Stimulated activated CD4-positive, alpha-beta T cell treated with anti-CD3 and anti-CD28 coated beads, Interleukin-4, amount 100 ng/mL, for 1 hour (primary cell): ENCODE data around the gene ALK.

Experiments
- DNase-seq: peaks from one replicate; pipeline ENCODE4 v3.0.0-alpha.2; 2020

Gene ALK

DNA sequence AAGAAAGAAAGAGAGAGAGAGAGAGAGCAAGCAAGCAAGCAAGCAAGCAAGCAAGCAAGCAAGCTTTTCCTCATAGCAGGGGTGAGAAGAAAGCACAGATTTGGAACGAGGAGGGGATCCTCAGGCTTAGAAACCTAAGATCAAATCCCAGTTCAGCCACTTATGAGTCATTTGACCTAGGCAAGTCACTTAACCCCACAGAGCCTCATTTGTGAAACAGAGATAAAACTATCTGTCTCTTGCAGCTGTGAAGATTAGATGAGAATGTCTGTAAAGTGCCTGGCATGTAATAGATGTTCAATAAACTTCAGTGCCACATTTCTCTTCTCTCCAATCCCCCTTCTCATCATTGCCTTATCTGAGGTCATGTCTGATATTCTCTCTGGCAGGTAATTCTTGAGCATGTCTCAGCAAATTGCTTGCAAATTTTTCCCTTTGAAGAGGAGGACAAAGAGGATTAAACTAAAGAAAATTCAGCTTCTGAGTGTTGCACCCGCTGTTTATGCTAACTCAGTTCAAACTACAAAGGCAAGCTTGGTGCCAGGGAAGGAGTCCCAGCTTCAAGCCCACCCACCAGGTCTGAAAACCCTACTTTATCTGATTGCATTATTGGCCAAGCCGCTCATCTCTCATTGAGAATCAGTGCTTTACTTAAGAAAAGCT lies 20.3 kb downstream of the ALK start:
- no peak for DNase-seq

DNA sequence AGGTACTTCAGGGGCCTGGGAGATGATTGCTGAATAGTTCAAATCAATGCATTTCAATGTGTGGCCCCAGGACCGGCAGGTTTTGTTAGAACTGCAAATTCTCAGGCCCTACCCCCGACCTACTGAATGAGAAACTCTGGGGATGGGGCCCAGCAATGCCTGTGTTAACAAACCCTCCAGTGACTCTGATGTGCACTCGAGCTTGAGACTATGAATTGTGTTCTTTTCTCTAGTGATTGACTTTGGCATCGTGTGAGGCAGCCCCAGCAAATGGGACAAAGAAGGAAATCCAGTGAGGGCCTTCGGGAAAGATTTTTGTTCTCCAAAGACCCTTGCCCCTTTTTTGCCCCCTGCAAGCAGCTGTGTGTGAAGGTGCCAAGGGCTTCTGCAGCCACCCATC lies 22.4 kb downstream of the ALK start:
- DNase-seq: no peak

DNA sequence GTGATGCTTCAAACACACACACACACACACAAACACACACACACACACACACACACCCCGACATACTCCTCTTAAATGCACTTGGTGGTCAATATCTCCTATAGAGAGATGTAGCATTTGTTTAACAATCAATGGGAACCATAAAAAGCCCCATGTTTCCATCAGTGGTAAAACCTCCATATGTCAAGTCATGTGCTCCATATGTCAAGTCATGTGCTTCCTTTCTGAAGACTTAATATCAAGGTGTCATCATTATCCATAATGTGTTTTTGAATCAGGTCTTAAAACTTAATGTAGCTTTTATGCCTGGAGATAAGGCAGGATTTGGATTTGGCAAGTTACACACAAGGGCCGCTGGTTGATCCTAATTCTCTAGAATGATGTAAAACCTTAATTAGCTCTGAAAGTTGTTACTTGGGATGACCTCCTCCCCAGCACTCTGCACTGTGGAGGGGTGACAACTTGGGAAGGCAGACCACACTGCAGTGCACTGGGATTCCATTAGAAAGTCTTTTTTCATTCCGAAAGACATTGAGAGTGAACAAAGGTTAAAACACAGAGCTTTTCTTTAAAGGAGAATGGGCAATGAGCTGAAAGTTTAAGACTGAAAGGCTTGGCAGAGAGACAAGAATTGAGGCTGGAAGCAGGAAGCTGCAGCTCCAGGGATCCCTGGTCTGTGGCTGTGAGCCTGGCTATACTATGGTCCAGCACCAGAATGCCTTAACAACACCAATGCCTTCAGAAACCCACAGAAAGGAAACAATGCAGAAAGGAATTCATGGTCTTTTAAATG lies 26.4 kb downstream of the ALK start:
- DNase-seq: no peak

DNA sequence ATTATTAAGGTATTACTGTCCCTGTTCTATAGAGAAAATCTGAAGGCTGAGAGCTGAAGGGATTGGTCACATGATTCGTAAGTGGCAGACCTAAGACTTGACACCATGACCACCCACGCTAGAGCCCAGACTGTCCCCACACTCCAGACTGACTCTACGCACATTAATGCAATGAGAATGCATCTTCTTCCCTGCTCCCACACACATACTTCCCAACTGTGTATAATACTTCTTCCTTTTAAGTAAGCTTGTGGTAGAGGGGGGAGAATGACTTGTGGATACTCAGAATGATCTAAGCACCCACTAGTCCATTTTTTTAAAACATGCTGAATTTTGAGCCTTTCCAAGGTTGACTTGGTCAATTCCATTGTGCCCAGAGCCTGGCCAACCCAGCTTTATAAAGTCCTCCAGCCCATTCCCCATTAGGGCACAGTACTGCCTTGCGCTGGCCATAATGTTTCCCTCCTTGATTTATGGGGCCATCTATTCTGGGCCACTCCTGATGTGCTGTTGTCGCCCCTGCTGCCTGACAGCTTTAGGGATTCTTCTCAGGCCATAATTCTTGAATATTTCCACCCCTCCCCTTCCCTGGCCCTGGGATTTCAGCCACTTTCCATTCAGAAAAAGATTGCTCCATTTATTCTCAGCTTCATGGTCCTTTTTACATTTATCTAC lies 28.7 kb downstream of the ALK start:
- no peak for DNase-seq

DNA sequence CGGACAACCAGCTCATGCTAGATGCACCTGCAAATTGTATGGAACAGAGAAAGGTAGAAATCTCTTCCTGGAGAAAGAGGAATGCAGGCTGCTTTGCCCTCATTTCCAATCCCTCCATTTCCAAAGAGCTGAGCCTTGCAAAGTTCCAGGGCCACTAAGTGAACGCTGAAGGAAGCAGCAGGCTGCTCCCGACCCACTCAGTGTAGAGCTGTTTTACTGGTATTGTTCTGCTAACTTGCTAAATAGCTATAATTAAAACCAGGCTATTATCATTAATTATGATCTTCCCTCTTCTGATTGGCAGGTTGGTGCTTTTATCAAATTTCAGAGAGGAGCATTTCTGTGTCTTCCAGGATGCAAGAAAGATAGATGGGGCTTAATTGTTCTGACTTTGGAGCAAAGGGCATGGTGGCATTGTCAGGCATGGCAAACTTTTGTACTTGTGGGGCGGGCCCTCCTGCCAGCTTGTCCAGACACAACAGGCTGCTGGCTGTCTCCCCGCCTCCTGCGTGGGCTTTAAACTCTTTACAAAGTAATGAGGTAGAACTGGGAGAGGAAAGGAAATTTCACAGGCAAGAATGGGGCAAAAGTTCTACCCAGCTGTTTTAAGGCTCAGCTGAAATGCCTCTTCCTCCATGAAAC lies 40.2 kb downstream of the ALK start:
- no peak for DNase-seq

DNA sequence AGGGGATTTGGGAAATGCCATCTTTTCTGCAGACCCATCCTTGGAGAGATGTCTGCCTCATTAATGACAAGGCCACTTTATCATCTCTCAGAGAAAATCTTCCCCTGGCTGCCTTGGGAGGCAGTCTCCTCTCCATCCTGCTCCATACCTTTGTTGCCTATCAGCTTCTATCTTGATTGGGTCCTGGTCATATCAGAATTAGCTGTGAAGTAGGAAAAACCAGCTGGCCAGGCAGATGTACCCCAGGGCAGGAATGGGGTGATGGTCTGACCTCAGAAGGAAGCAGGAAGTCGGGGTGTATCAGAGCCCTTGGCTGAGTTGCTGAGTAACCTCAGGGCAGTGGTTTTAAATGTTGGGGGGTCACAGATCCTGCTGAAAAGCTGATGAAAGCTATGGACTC lies 41.3 kb downstream of the ALK start:
- no peak for DNase-seq

DNA sequence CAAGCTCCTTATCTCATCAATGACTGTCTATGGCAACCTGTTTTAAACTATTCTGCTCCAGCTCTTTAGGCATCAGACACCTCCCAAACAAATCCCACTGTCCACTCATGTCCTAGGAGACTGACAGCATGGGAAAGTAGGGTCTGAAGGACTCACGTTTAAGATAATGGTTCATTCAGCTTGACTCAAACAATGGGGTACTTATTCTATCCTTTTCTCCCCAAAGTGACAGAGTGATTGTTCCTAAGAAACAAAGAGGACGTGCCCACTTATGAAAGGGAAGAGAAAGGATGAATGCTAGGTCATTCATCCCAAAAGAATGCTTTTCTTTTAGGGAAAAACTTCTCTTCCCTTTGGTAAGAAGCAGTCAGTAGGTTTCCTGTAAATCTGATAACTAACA lies 41.9 kb downstream of the ALK start:
- DNase-seq: no peak

DNA sequence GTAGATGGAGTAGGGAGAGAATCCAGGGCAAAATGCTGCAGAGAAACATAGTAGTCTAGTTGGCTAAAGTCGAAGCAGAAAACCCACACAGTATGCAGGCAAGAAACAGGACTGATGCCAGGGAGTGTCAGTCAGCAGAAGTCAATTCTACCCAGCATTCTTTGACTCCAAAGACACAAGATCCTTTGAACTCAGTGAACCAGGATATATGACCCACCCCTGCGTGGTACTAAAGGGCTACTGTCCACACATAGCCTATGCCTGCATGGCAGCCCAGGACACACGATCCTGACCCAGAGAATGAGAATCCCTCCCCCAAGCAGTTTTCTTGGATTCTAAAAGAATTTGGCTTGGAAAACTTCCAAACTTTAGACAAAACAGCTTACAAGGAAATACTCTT lies 42.5 kb downstream of the ALK start:
- no peak for DNase-seq

DNA sequence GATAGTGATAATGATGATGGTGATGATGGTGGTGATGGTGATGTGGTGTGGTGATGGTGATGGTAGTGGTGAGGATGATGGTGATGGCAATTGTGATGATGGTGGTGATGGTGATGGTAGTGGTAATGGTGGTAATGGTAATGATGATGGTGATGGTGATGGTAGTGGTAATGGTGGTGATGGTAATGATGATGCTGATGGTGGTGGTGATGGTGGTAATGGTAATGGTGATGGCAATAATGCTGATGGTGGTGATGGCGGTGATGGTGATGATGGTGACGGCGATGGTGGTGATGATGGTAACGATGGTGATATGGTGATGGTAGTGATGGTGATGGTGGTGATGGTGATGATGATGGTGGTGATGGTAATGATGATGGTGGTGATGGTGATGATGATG lies 45.0 kb downstream of the ALK start:
- DNase-seq: no peak

DNA sequence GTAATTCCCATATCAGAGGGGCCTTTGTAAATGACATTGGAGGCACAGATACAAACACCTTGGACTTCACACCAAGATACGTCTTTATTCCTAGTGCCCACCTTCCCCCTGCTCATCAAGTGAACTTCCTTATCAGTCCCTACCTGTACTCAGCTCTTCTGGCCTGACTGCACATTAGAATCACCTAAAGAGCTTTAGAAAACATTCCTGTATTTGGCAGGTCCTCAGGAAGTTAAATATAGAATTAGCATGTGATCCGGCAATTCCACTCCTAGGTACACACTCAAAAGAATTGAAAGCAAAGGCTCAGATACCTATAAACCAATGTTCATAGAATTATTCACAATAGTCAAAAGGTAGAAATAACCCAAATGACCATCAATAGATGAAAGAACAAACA lies 46.6 kb downstream of the ALK start:
- DNase-seq: no peak

DNA sequence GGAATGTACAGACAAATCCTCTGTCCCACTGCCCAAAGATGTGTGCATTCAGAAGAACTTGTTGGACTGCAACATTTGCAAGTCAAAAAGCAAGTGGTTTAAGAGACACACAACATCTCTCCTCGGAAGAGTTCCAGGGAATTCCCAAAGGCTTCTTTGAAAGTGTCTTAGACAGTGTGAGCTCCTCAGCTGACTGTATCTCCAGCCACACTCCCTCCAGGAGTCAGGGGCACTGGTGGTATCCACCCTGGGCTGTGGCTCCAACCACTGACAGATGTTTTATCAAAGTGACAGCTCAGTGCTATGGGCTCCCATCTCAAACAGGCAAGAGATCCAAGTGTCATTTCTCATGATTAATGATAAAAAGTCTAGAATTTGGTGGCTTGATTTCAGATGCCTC lies 48.5 kb downstream of the ALK start:
- no peak for DNase-seq

DNA sequence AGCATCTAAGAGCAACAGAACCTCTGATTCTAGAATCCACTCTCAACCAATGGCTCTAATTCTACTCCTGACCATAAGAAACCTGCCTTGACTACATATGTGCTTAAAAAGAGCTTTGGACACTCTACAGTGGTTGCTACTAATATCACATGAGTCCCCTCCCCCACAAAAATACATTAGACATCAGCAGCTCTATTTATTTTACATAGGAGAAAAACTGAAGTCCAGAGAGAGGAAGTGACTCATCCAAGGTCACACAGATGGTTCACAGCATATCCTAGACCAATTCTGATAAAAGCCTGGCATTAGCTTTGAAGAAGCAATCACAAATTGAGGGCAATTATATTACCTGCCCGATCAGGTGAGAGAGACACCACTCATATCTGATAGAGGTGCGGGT lies 49.8 kb downstream of the ALK start:
- DNase-seq: no peak

DNA sequence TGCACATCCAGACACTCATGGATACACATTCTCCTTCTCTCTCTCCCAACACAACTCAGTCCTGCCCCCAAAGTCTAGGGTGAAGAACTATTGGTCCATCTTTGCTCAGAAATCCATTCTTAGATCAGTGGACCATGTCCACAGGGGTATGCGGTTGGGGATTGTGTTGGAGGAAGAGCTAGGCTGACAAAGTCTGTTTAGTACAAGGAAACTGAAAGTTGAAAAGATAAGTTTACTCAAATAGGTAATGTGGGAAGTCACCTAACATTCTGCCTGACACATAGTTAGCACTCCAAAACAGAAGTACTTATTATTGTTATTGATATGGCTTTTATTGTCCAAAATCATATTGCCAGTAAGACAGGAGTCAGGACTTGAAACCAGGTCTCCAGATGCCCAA lies 55.9 kb downstream of the ALK start:
- no peak for DNase-seq

DNA sequence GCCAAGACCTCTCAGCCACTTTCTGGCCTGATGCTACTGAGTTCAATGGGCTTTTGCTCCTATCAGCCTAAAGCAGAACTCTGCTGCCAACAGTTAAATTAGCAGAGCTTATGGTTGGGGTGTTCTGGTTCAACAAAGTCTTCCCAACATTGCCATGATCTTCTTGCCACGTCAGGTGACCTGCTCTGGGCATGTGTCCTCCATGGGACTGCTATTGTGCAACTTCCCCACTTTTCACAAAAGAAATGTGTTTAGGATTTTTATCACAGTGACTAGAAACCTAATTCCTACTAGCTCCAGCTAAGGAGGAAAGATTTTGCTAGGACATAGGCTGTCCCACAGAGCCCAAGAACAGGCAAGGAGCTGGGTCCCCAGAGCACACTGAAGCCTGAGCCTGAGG lies 56.4 kb downstream of the ALK start:
- no peak for DNase-seq

DNA sequence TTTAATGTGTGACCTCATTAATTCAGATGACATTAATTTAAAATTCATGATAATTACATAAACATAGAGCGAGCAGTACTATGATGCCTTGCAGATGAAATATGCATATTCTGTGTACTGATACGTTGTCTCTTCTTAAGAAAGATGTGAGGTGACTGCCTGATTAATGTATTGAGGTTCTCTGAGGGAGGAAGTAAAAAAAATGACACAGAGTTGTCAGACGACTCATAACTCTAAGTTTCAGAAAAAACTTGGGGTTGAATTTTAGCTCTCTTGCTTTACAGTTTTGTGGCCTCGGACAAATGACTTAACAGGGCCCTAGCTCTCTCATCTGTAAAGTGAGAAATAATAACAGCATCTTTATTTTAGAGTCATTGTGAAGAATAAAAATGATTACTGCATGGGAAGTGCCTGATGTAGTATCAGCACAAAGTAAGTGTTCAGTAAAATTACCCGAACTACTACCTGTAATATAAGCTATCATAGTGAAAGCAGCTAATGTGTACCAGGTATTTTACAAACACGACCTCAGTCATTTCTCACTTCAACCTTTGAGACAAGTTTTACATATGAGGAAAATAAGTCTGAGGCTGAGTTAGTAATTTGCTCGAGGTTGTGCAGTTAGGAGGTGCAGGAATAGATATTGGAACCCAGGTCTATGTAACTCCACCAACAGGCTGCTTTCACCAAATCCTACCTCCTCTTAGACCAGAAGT lies 65.3 kb downstream of the ALK start:
- no peak for DNase-seq

DNA sequence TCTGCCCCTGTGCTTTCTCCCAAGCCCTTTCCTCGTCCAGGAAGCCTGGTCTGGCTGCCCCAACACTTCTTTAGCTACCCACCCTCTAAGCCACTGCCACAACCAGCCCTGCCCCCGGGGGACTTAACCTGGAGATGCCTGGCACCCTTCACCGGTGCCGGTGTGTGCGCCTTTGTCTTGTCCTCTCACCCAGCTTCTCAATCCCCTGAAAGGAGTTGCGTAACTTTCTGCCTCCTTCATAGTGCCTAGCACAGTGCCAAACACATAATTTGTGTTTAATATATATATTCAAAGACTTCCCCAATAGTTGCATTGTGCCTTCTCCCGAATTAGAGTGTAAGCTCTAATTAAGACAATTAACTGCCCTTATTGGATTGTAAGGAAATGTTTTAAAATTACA lies 70.6 kb downstream of the ALK start:
- no peak for DNase-seq

DNA sequence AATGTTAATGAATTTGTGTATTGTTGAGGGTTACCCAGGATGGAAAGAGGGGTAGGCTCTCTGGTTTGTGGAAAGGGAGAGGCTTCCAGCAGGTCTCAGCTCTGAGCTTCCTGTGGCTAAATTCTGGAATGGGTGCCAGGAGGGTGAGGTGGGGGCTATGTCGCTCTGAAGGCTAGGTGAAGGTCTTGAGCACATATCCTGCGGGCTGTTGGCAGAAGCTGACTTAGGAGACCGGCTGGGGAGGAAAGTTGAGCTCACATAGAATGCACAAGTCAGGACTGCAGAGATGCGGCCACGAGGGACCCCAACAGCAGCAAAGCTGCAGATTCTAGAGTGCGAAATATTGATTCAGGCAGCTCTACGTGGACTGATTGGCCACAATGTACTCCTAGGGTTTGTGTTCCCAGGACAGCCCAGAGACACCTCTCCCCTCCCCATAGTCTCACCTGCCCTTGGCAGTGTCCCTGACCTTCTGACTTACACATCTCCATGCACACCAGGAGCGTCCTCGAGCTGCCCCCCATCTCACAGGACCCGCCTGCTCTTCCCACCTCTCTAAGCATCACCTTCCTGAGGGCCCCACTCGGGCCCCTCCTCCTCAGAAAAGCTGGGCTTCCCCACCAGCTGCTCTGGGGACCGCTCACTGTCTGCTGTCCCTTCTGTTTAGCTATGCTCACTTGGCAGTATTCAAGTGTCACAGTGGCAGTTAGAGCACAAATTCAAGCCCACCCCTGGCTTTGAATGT lies 72.6 kb downstream of the ALK start:
- no peak for DNase-seq

DNA sequence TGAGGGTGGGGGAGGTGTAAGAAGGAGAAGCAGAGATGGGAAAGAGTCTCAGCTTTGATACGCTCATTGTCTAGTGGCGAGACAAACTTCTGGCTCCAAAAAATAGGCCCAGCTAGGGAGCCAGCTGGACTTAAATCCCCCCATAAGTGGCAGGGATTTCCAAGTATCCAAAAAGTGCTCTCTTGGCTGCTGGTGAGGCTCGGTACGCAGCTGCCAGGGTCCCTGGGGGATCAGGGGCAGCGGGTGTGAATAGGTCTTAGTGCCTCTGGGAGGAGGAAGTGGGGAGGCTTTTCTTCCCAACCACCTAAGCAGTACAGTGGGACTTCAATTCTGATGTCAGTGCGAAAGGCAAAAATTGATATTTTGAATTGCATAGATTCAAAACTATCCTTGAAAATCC lies 73.5 kb downstream of the ALK start:
- DNase-seq: no peak

DNA sequence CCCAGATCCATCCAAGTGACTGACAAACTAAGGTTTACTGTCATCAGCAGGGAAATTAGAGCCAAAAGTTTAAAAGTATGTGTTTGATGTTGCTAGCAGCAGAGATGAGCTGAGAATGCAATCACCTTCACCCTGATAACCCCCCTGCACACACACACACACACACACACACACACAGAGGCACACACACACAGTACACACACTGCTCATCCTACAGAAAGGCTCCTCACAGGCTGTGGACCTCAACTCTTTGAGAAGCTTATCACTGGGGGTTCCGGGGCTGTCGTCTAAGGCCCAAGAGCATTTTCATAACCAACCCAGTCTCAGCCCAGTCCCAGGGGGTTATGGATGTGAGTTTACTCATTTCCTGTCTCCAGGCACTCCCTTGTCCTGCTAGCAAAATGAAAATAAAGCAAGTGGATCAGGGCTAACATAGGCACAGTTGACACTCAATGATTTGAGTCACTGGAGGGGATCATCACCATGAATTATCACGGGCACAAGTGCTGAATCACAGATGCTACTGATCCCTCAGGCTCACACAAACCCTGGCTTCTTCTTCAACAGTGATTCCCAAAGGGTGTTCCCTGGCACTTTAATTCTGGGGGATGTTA lies 76.6 kb downstream of the ALK start:
- no peak for DNase-seq

DNA sequence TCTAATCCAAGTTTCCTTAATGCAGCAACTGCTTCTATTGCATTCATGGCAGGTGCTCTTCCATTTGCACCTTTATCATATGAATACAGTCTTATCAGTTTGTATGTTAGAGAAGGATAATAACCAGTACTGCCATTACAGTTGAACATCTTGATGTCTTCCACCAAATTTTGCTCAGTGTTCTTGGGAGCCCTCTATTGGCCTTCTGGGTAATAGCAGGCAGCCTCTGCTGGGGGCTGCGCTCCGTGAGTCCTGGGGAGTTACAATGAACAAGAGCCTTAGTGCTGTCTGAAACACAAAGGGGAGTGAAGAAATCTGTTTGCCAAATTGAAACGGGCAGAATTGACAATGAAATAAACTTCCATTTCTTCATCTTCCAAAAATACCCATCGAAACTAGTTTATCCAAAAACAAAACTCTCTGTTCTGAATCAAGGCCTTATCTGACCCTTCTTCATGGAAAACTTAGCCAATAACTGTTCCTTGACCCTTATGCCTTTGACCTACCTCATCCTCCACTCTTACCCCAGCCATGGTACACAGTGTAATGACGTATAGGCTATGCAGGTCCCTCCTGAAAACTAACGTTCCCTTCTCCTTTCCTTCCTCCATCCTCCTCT lies 79.9 kb downstream of the ALK start:
- DNase-seq: no peak

DNA sequence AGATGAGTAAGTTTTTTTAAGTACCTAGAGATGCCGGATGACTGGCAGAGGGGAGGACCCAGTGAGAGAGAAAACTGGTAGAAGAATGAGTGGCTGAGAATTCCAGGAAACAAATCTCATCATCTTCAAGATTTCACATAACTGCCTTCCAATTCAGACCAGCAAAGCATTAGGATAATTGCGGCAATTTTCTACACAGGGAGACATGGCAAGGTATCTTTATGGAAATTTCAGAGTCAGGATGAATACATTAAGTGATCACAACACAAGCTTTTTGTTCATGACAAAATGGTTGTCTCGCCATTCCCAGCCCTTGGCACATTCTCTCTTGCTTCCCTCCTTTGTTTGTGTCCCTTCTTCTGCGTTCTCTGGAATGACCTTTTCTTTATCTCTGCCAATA lies 82.1 kb downstream of the ALK start:
- DNase-seq: no peak

DNA sequence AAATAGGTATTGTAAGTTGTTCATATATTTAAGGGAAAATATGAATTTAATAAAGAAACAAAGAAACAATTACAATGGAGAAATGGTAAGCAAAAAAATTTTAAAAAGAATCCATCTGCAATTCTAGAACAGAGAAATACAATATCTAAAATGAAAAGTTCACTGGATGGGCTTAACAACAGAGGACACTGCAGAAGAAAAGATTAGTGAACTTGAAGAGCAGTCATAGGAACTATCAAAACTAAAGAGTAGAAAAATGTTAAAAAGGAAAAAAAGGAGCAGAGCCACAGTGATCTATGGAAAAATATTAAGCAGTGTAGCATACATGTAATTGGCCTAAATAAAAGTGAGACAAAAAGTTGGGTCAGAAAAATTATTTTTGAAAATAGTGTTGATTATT lies 83.5 kb downstream of the ALK start:
- DNase-seq: no peak
